Measurements from ENCODE around the gene C10orf90.
"Not testable (repeated sequence)": the region's sequence is repeated elsewhere in the genome, so short reads cannot be mapped to it uniquely, and the experiment has no call there.

The C10orf90 gene

GRCh38 chr10:126558881-126559280 lies 111.6 kb downstream of the C10orf90 start:
- H4K20me1 ChIP-seq (ENCODE audit: insufficient read depth), result no peaks in the 10 kb centered on the region
- H3K4me1 ChIP-seq (ENCODE audit: low read depth, poor library complexity, severe bottlenecking), result no peaks in the 10 kb centered on the region
- no peak overlapping the region for H3K4me3 ChIP-seq (IDR thresholded peaks at IDR 0.05; ENCODE audit: insufficient read depth, low read depth, low read length)
- H2AFZ ChIP-seq (ENCODE audit: low read depth), result no peak overlapping the region
- TF ChIP-seq CTCF (conservative IDR thresholded peaks at IDR 0.05; ENCODE audit: low read depth, low read length), result no peak
- no peak overlapping the region for H3K4me2 ChIP-seq
- H3K27me3 ChIP-seq (ENCODE audit: insufficient read depth, low read depth), result no peaks in the 10 kb centered on the region
- H3K27ac ChIP-seq, result no peak overlapping the region
- H3K36me3 ChIP-seq (ENCODE audit: insufficient read depth), result no peaks in the 10 kb centered on the region
- no peaks in the 10 kb centered on the region for H3K79me2 ChIP-seq (ENCODE audit: insufficient read depth, low read depth)
- no peak overlapping the region for H3K9ac ChIP-seq

GRCh38 chr10:126551202-126551601 lies 119.3 kb downstream of the C10orf90 start:
- H4K20me1 ChIP-seq (ENCODE audit: insufficient read depth), result no peaks in the 10 kb centered on the region
- no peaks in the 10 kb centered on the region for H3K79me2 ChIP-seq (ENCODE audit: insufficient read depth, low read depth)
- no peaks in the 10 kb centered on the region for H3K27me3 ChIP-seq (ENCODE audit: insufficient read depth, low read depth)
- no peak for TF ChIP-seq CTCF (conservative IDR thresholded peaks at IDR 0.05; ENCODE audit: low read depth, low read length)
- no peak overlapping the region for H2AFZ ChIP-seq (ENCODE audit: low read depth)
- no peaks in the 10 kb centered on the region for H3K36me3 ChIP-seq (ENCODE audit: insufficient read depth)
- no peak overlapping the region for H3K4me3 ChIP-seq (IDR thresholded peaks at IDR 0.05; ENCODE audit: insufficient read depth, low read depth, low read length)
- H3K4me2 ChIP-seq, result no peak overlapping the region
- H3K27ac ChIP-seq, result no peak overlapping the region
- H3K4me1 ChIP-seq (ENCODE audit: low read depth, poor library complexity, severe bottlenecking), result no peaks in the 10 kb centered on the region
- no peak overlapping the region for H3K9ac ChIP-seq

- H3K4me3 ChIP-seq (IDR thresholded peaks at IDR 0.05; ENCODE audit: insufficient read depth, low read depth, low read length); H3K27me3 ChIP-seq (ENCODE audit: insufficient read depth, low read depth); H3K27ac ChIP-seq; H3K9ac ChIP-seq; H2AFZ ChIP-seq (ENCODE audit: low read depth); H3K36me3 ChIP-seq (ENCODE audit: insufficient read depth); H3K4me2 ChIP-seq; H3K4me1 ChIP-seq (ENCODE audit: low read depth, poor library complexity, severe bottlenecking); H3K79me2 ChIP-seq (ENCODE audit: insufficient read depth, low read depth); H4K20me1 ChIP-seq (ENCODE audit: insufficient read depth): not testable (repeated sequence)
Observed at GRCh38 chr10:126550586-126550985, 119.9 kb downstream of the C10orf90 start.

GRCh38 chr10:126549344-126549743 lies 121.1 kb downstream of the C10orf90 start:
- TF ChIP-seq CTCF (conservative IDR thresholded peaks at IDR 0.05; ENCODE audit: low read depth, low read length), result no peak
- H3K4me1 ChIP-seq (ENCODE audit: low read depth, poor library complexity, severe bottlenecking), result no peaks in the 10 kb centered on the region

GRCh38 chr10:126544565-126544964 lies 125.9 kb downstream of the C10orf90 start:
- no peak for TF ChIP-seq CTCF (conservative IDR thresholded peaks at IDR 0.05; ENCODE audit: low read depth, low read length)
- Histone ChIP-seq H3K79me2 (ENCODE audit: insufficient read depth, low read depth) (no peaks in the 10 kb centered on the region), H3K4me2 (no peak overlapping the region)

More at GRCh38 chr10:126549344-126549743, 121.1 kb downstream of the C10orf90 start:
- Histone ChIP-seq H2AFZ (ENCODE audit: low read depth) (no peak overlapping the region), H3K36me3 (ENCODE audit: insufficient read depth) (no peaks in the 10 kb centered on the region), H3K27ac (no peak overlapping the region), H4K20me1 (ENCODE audit: insufficient read depth) (no peaks in the 10 kb centered on the region), H3K79me2 (ENCODE audit: insufficient read depth, low read depth) (no peaks in the 10 kb centered on the region), H3K4me3 (IDR thresholded peaks at IDR 0.05; ENCODE audit: insufficient read depth, low read depth, low read length) (no peak overlapping the region), H3K4me2 (no peak overlapping the region), H3K27me3 (ENCODE audit: insufficient read depth, low read depth) (no peaks in the 10 kb centered on the region), H3K9ac (no peak overlapping the region)

More at GRCh38 chr10:126544565-126544964, 125.9 kb downstream of the C10orf90 start:
- no peak overlapping the region for H3K27ac ChIP-seq
- H3K27me3 ChIP-seq (ENCODE audit: insufficient read depth, low read depth), result no peaks in the 10 kb centered on the region
- H3K36me3 ChIP-seq (ENCODE audit: insufficient read depth), result no peaks in the 10 kb centered on the region
- no peak overlapping the region for H2AFZ ChIP-seq (ENCODE audit: low read depth)
- H3K9ac ChIP-seq, result no peak overlapping the region
- no peaks in the 10 kb centered on the region for H4K20me1 ChIP-seq (ENCODE audit: insufficient read depth)
- no peaks in the 10 kb centered on the region for H3K4me1 ChIP-seq (ENCODE audit: low read depth, poor library complexity, severe bottlenecking)
- no peak overlapping the region for H3K4me3 ChIP-seq (IDR thresholded peaks at IDR 0.05; ENCODE audit: insufficient read depth, low read depth, low read length)

All from KMS-11 (cell line).